Liver (tissue), 9 donors: ENCODE results near the gene DDIAS. TPM values are rescaled to one million over a fixed set of nuclear protein-coding genes. Genes with fewer than 3 reads are reported as not detected.

ENCODE experiments used
- DNase-seq: peaks from one replicate; pipeline ENCODE4 v3.0.0-alpha.2; 2017; ENCODE audit warnings: low spot score
- H3K27ac ChIP-seq, 2 donors: one replicate each; pipeline ENCODE4 v1.7.0; 2013; ENCODE audit warnings: inconsistent platforms in 2 of 2, low read length in 2 of 2, control low read depth in 1 of 2, low read depth in 1 of 2, mild to moderate bottlenecking in 1 of 2
- H3K27me3 ChIP-seq, 4 donors: one replicate each; pipeline versions ENCODE4 v1.6.1 to v1.7.0; 2013; ENCODE audit warnings: low read length in 3 of 4, inconsistent platforms in 1 of 4, mild to moderate bottlenecking in 1 of 4, moderate library complexity in 1 of 4; ENCODE audit not compliant: control insufficient read depth in 4 of 4, insufficient read depth in 4 of 4
- H3K36me3 ChIP-seq, 4 donors: one replicate each; pipeline versions ENCODE4 v1.6.1 to v1.7.0; 2013; ENCODE audit warnings: low read length in 3 of 4, mild to moderate bottlenecking in 3 of 4, low read depth in 1 of 4, moderate library complexity in 1 of 4; ENCODE audit not compliant: control insufficient read depth in 4 of 4, insufficient read depth in 3 of 4
- H3K4me1 ChIP-seq, 4 donors: one replicate each; pipeline versions ENCODE4 v1.6.1 to v1.7.0; 2013; ENCODE audit warnings: low read length in 3 of 4, mild to moderate bottlenecking in 3 of 4, moderate library complexity in 1 of 4; ENCODE audit not compliant: control insufficient read depth in 4 of 4, insufficient read depth in 4 of 4
- H3K4me3 ChIP-seq, 3 donors: one replicate each; pipeline versions ENCODE4 v1.6.1 to v1.7.0; 2013; ENCODE audit warnings: low read length in 3 of 3, control low read depth in 1 of 3, low read depth in 1 of 3, mild to moderate bottlenecking in 1 of 3
- H3K9ac ChIP-seq, 2 donors: one replicate each; pipeline ENCODE4 v1.7.0; 2013; ENCODE audit warnings: low read length in 2 of 2, mild to moderate bottlenecking in 2 of 2, moderate library complexity in 2 of 2, control low read depth in 1 of 2, low read depth in 1 of 2
- H3K9me3 ChIP-seq, 4 donors: one replicate each; pipeline versions ENCODE4 v1.6.1 to v1.7.0; 2013; ENCODE audit warnings: low read length in 3 of 4; ENCODE audit not compliant: control insufficient read depth in 4 of 4
- CTCF ChIP-seq: fragments of 150-350 bp; IDR thresholded peaks from 2 replicates; pipeline ENCODE4 v1.5.1; 2017; ENCODE audit warnings: improper control_type of control experiment, low read depth, low read length; ENCODE audit not compliant: missing input control
- EGR1 ChIP-seq, 2 donors: IDR thresholded peaks; 2 replicates each; pipeline ENCODE4 v1.6.1; 2016 to 2018; ENCODE audit warnings: antibody characterized with exemption in 2 of 2, low read depth in 2 of 2
- FOXA1 ChIP-seq: IDR thresholded peaks from 2 replicates; pipeline ENCODE4 v1.6.1; 2016; ENCODE audit warnings: antibody characterized with exemption
- FOXA2 ChIP-seq: IDR thresholded peaks from 2 replicates; pipeline ENCODE4 v1.6.1; 2016; ENCODE audit warnings: antibody characterized with exemption
- GABPA ChIP-seq, 2 donors: IDR thresholded peaks in 1 of 2; conservative IDR thresholded peaks in 1 of 2; 2 replicates each; pipeline ENCODE4 v1.6.1; 2016; ENCODE audit warnings: antibody characterized with exemption in 2 of 2, mild to moderate bottlenecking in 1 of 2, moderate library complexity in 1 of 2
- HNF4G ChIP-seq: IDR thresholded peaks from 2 replicates; pipeline ENCODE4 v1.6.1; 2016; ENCODE audit warnings: antibody characterized with exemption
- JUND ChIP-seq, 2 donors: IDR thresholded peaks; 2 replicates each; pipeline ENCODE4 v1.6.1; 2016; ENCODE audit warnings: antibody characterized with exemption in 2 of 2
- MAX ChIP-seq: IDR thresholded peaks from 2 replicates; pipeline ENCODE4 v1.6.1; 2016; ENCODE audit warnings: antibody characterized with exemption
- RAD21 ChIP-seq, 2 donors: IDR thresholded peaks; 2 replicates each; pipeline ENCODE4 v1.6.1; 2016; ENCODE audit warnings: antibody characterized with exemption in 2 of 2, mild to moderate bottlenecking in 2 of 2
- REST ChIP-seq: IDR thresholded peaks from 2 replicates; pipeline ENCODE4 v1.6.1; 2016; ENCODE audit warnings: antibody characterized with exemption, mild to moderate bottlenecking
- SP1 ChIP-seq: IDR thresholded peaks from 2 replicates; pipeline ENCODE4 v1.6.1; 2018; ENCODE audit warnings: antibody characterized with exemption, mild to moderate bottlenecking
- YY1 ChIP-seq: IDR thresholded peaks from 2 replicates; pipeline ENCODE4 v1.6.1; 2016; ENCODE audit warnings: antibody characterized with exemption, mild to moderate bottlenecking
- ZBTB33 ChIP-seq: IDR thresholded peaks from 2 replicates; pipeline ENCODE4 v1.6.1; 2016; ENCODE audit warnings: antibody characterized with exemption
- WGBS: extraction: QIAGEN DNeasy Blood & Tissue Kit; methylation state at CpG from one replicate; pipeline ENCODE4 v1.1.7; 2013; 5-methylcytosine and 5-hydroxymethylcytosine counted together
- polyA plus RNA-seq, 2 donors: library from polyadenylated mRNA; stranded (reverse) in 1 of 2; unstranded in 1 of 2; fragments of 200-250 nt in 1 of 2; fragments of >200 nt in 1 of 2; fragmentation: Nextera tagmentation in 1 of 2; extraction: Ambion mirVana in 1 of 2; gene quantifications; one replicate each; pipeline versions ENCODE4 v1.2.1 to v1.2.3, GENCODE V29; 2013 to 2015
- total RNA-seq, 2 donors: library from RNA; depleted of rRNA; stranded (reverse); fragments of >200 nt; gene quantifications; one replicate each; pipeline ENCODE4 v1.2.3, GENCODE V29; 2014
- donor health status: healthy.
- donor health status: healthy.
- donor health status: healthy.
- donor health status: healthy.
- donor health status: healthy.

The DDIAS gene
- total and polyA plus RNA-seq, 4 donors: 0.25 to 8.4 (median 0.47) TPM

GRCh38 chr11:82865841-82866240, 35.7 kb upstream of the DDIAS start:
- WGBS: 90% methylated on average over 2 of the region's 2 CpGs

GRCh38 chr11:82867495-82868082, 33.9 kb upstream of the DDIAS start:
- peak; percentile 79 for DNase-seq

More at GRCh38 chr11:82865841-82866240, 35.7 kb upstream of the DDIAS start:
- no peak for TF ChIP-seq EGR1 (IDR thresholded peaks at IDR 0.05; ENCODE audit: low read depth in 2 of 2)
- no peak for TF ChIP-seq FOXA1
- TF ChIP-seq JUND (IDR thresholded peaks at IDR 0.05): no peak
- TF ChIP-seq REST: no peak
- no peak for TF ChIP-seq SP1
- no peak for TF ChIP-seq MAX
- no peak for TF ChIP-seq ZBTB33
- TF ChIP-seq FOXA2: no peak
- no peak for TF ChIP-seq GABPA (IDR thresholded peaks at IDR 0.05 in 1 of 2, conservative IDR thresholded peaks at IDR 0.05 in 1 of 2)
- no peak for TF ChIP-seq HNF4G
- no peaks in the 10 kb centered on the region for H3K27me3 ChIP-seq
- DNase-seq: no peak
- H3K9me3 ChIP-seq: no peaks in the 10 kb centered on the region
- H3K27ac ChIP-seq: no peak overlapping the region
- peaks cover 1 to 12% (median 8%) of the 10 kb centered on the region in 4 donors for H3K4me1 ChIP-seq
- H3K4me3 ChIP-seq: no peak overlapping the region
- no peaks in the 10 kb centered on the region for H3K36me3 ChIP-seq
- no peak overlapping the region for H3K9ac ChIP-seq

More at GRCh38 chr11:82867495-82868082, 33.9 kb upstream of the DDIAS start:
- no peaks in the 10 kb centered on the region for H3K9me3 ChIP-seq
- TF ChIP-seq CTCF (peak; percentile 73), RAD21 (IDR thresholded peaks at IDR 0.05) (peak; percentile 78 to 85), GABPA (IDR thresholded peaks at IDR 0.05 in 1 of 2, conservative IDR thresholded peaks at IDR 0.05 in 1 of 2) (no peak), REST (no peak), YY1 (no peak)
- H3K27me3 ChIP-seq: no peaks in the 10 kb centered on the region
- H3K27ac ChIP-seq: no peak overlapping the region
- 15% methylated on average over 10 of the region's 10 CpGs for WGBS
- H3K36me3 ChIP-seq: no peaks in the 10 kb centered on the region
- peak overlapping the region in 1 of 2 donors; percentile 24 for H3K9ac ChIP-seq
- peaks cover 1 to 12% (median 8%) of the 10 kb centered on the region in 4 donors for H3K4me1 ChIP-seq
- peak overlapping the region in 1 of 3 donors; percentile 26 for H3K4me3 ChIP-seq
